SKM-1 treated with dmso at 0.1 percent for 144 hours (cell line): ENCODE measurements around the gene RUNX2.

Experiments
- DNase-seq: peaks from one replicate; lab custom pipeline; 2025; ENCODE audit not compliant: unreplicated experiment; lab: John Stamatoyannopoulos, UW

The RUNX2 gene

GRCh38 chr6:45431317-45432065, 103.4 kb downstream of the RUNX2 start:
- DNase-seq: no peak

- no peak for DNase-seq
These were observed 104.8 kb downstream of the RUNX2 start for GRCh38 chr6:45432977-45433376.

GRCh38 chr6:45433533-45434380, 105.6 kb downstream of the RUNX2 start:
- DNase-seq: no peak

- no peak for DNase-seq
These were observed 106.2 kb downstream of the RUNX2 start for GRCh38 chr6:45434381-45434700.

GRCh38 chr6:45436544-45437438, 108.7 kb downstream of the RUNX2 start:
- peak; percentile 28 for DNase-seq

- no peak for DNase-seq
These were observed 109.3 kb downstream of the RUNX2 start for GRCh38 chr6:45437439-45437815.

- DNase-seq: no peak
These were observed 110.0 kb downstream of the RUNX2 start for GRCh38 chr6:45438151-45438550.

GRCh38 chr6:45438849-45439406, 110.8 kb downstream of the RUNX2 start:
- no peak for DNase-seq

- no peak for DNase-seq
These were observed 111.3 kb downstream of the RUNX2 start for GRCh38 chr6:45439459-45439858.

- no peak for DNase-seq
These were observed 111.8 kb downstream of the RUNX2 start for GRCh38 chr6:45439861-45440388.

- DNase-seq: no peak
These were observed 113.8 kb downstream of the RUNX2 start for GRCh38 chr6:45441851-45442453.

- no peak for DNase-seq
These were observed 114.6 kb downstream of the RUNX2 start for GRCh38 chr6:45442716-45443115.

- no peak for DNase-seq
These were observed 117.2 kb downstream of the RUNX2 start for GRCh38 chr6:45445364-45445748.

- peak; percentile 96 for DNase-seq
These were observed 117.8 kb downstream of the RUNX2 start for GRCh38 chr6:45445749-45446549.

- DNase-seq: no peak
These were observed 118.9 kb downstream of the RUNX2 start for GRCh38 chr6:45447005-45447404.

- no peak for DNase-seq
These were observed 119.6 kb downstream of the RUNX2 start for GRCh38 chr6:45447716-45448115.

- DNase-seq: no peak
These were observed 120.6 kb downstream of the RUNX2 start for GRCh38 chr6:45448417-45449389.

- DNase-seq: no peak
These were observed 122.0 kb downstream of the RUNX2 start for GRCh38 chr6:45450132-45450531.

- DNase-seq: no peak
These were observed 122.7 kb downstream of the RUNX2 start for GRCh38 chr6:45450831-45451230.
